SK-N-SH (cell line): ENCODE measurements around the gene VEGFD. TPM values are rescaled to one million over a fixed set of nuclear protein-coding genes. Genes with fewer than 3 reads are reported as not detected.

Source experiments
- CTCF ChIA-PET: fragments of 300-600, 350-600 bp; formaldehyde crosslinking; extraction: SDS; loops from one replicate; lab custom pipeline; 2021; lab: Yijun Ruan, JAX
- POLR2A ChIA-PET: fragments of 350-600 bp; sonication (Branson Sonifier 250); formaldehyde crosslinking; extraction: SDS; loops from one replicate; lab custom pipeline; 2020; ENCODE audit warnings: antibody characterized with exemption, inconsistent platforms; lab: Yijun Ruan, JAX
- DNase-seq: peaks from one replicate; pipeline ENCODE4 v3.0.0; 2012
- H2AFZ ChIP-seq: fragments of 200-600 bp; sonication (generic); 2 replicates; pipeline ENCODE4 v1.8.1; 2016; ENCODE audit warnings: antibody characterized with exemption, mild to moderate bottlenecking, low read depth
- H3F3A ChIP-seq: fragments of 200-600 bp; sonication (generic); replicated peaks from 2 replicates; pipeline ENCODE3; 2016; ENCODE audit warnings: antibody characterized with exemption, mild to moderate bottlenecking; ENCODE audit not compliant: insufficient read depth
- H3K27ac ChIP-seq, 2 experiments: fragments of 200-500 bp in 1 of 2; fragments of 200-600 bp in 1 of 2; sonication (Bioruptor generic) in 1 of 2; sonication (generic), shearing (Covaris generic) in 1 of 2; 2 replicates each; pipeline versions ENCODE4 v1.5.1 to v1.6.1; 2014 to 2016; ENCODE audit warnings: low read depth in 2 of 2, inconsistent platforms in 1 of 2, low read length in 1 of 2, mild to moderate bottlenecking in 1 of 2, mixed read lengths in 1 of 2
- H3K27me3 ChIP-seq: fragments of 200-600 bp; sonication (generic), shearing (Covaris generic); 2 replicates; pipeline ENCODE4 v1.6.1; 2016; ENCODE audit warnings: mixed run types; ENCODE audit not compliant: insufficient read depth
- H3K36me3 ChIP-seq, 2 experiments: fragments of 200-500 bp in 1 of 2; fragments of 200-600 bp in 1 of 2; sonication (Bioruptor generic) in 1 of 2; sonication (generic) in 1 of 2; replicated peaks in 1 of 2; 2 replicates each; pipeline versions ENCODE3 to v1.5.1; 2014 to 2016; ENCODE audit warnings: low read length in 1 of 2, mild to moderate bottlenecking in 1 of 2; ENCODE audit not compliant: insufficient read depth in 2 of 2, control insufficient read depth in 1 of 2
- H3K4me1 ChIP-seq, 2 experiments: fragments of 200-500 bp in 1 of 2; fragments of 200-600 bp in 1 of 2; sonication (Bioruptor generic) in 1 of 2; sonication (generic), shearing (Covaris generic) in 1 of 2; 2 replicates each; pipeline versions ENCODE4 v1.5.1 to v1.6.1; 2014 to 2016; ENCODE audit warnings: low read depth in 1 of 2, low read length in 1 of 2, mixed run types in 1 of 2; ENCODE audit not compliant: insufficient read depth in 2 of 2, control insufficient read depth in 1 of 2
- H3K4me2 ChIP-seq: fragments of 200-600 bp; sonication (generic), shearing (Covaris generic); 2 replicates; pipeline ENCODE4 v1.6.1; 2017; ENCODE audit warnings: mixed run types
- H3K4me3 ChIP-seq, 2 experiments: fragments of 200-500 bp in 1 of 2; fragments of 200-600 bp in 1 of 2; sonication (Bioruptor generic) in 1 of 2; sonication (generic), shearing (Covaris generic) in 1 of 2; 2 replicates each; pipeline versions ENCODE4 v1.5.1 to v1.8.1; 2014 to 2016; ENCODE audit warnings: low read depth in 2 of 2, inconsistent platforms in 1 of 2, low read length in 1 of 2, mild to moderate bottlenecking in 1 of 2, mixed read lengths in 1 of 2, moderate library complexity in 1 of 2
- H3K79me2 ChIP-seq: fragments of 200-600 bp; sonication (generic); 2 replicates; pipeline ENCODE4 v1.8.1; 2017; ENCODE audit warnings: mild to moderate bottlenecking; ENCODE audit not compliant: insufficient read depth
- H3K9ac ChIP-seq: fragments of 200-600 bp; sonication (generic); 2 replicates; pipeline ENCODE4 v1.6.1; 2017; ENCODE audit warnings: mixed run types
- H3K9me2 ChIP-seq: fragments of 200-600 bp; sonication (generic); 2 replicates; pipeline ENCODE4 v1.6.1; 2017; ENCODE audit warnings: mixed run types
- H3K9me3 ChIP-seq: fragments of 200-600 bp; sonication (generic); 2 replicates; pipeline ENCODE4 v1.6.1; 2017; ENCODE audit warnings: mixed run types, mild to moderate bottlenecking, moderate library complexity
- H4K20me1 ChIP-seq: fragments of 200-600 bp; sonication (generic); 2 replicates; pipeline ENCODE4 v1.6.1; 2017; ENCODE audit warnings: mild to moderate bottlenecking, mixed run types; ENCODE audit not compliant: insufficient read depth
- CHD2 ChIP-seq: fragments of 150-350 bp; IDR thresholded peaks from 2 replicates; pipeline ENCODE4 v1.6.1; 2018; ENCODE audit warnings: low read length; ENCODE audit not compliant: partially characterized antibody
- ELF1 ChIP-seq: IDR thresholded peaks from 2 replicates; pipeline ENCODE4 v1.4.0; 2012
- EP300 ChIP-seq, 2 experiments: IDR thresholded peaks; 2 replicates each; pipeline versions ENCODE4 v1.4.0 to v1.6.1; 2012; ENCODE audit warnings: borderline replicate concordance in 1 of 2, low read depth in 1 of 2, low read length in 1 of 2
- EZH2phosphoT487 ChIP-seq: fragments of 200-600 bp; sonication (generic); IDR thresholded peaks from 2 replicates; pipeline ENCODE4 v1.6.1; 2017; ENCODE audit warnings: low read depth, mixed run types, mild to moderate bottlenecking, antibody characterized with exemption, moderate library complexity, borderline replicate concordance
- FOXJ3 ChIP-seq: sonication (generic); formaldehyde crosslinking; IDR thresholded peaks from 2 replicates; pipeline ENCODE4 v1.5.1; 2020; ENCODE audit warnings: mild to moderate bottlenecking, missing genetic modification reagents
- FOXM1 ChIP-seq: IDR thresholded peaks from 2 replicates; pipeline ENCODE4 v1.4.0; 2012; ENCODE audit warnings: low read depth, mild to moderate bottlenecking
- GABPA ChIP-seq: IDR thresholded peaks from 2 replicates; pipeline ENCODE4 v1.4.0; 2012; ENCODE audit warnings: low read depth, mild to moderate bottlenecking
- JUND ChIP-seq: IDR thresholded peaks from 2 replicates; pipeline ENCODE4 v1.4.0; 2012
- MEF2A ChIP-seq: IDR thresholded peaks from 2 replicates; pipeline ENCODE4 v1.4.0; 2012; ENCODE audit warnings: low read depth, borderline replicate concordance
- MXI1 ChIP-seq: IDR thresholded peaks from 2 replicates; pipeline ENCODE4 v1.6.1; 2012; ENCODE audit warnings: mild to moderate bottlenecking, low read depth, low read length, improper control_type of control experiment
- NFIC ChIP-seq: IDR thresholded peaks from 2 replicates; pipeline ENCODE4 v1.4.0; 2012; ENCODE audit warnings: borderline replicate concordance
- NRF1 ChIP-seq: IDR thresholded peaks from 2 replicates; pipeline ENCODE4 v1.6.1; 2012; ENCODE audit warnings: low read depth, mild to moderate bottlenecking, low read length
- POLR2AphosphoS5 ChIP-seq: IDR thresholded peaks from 2 replicates; pipeline ENCODE4 v1.6.1; 2012; ENCODE audit warnings: low read depth, low read length
- RAD21 ChIP-seq: IDR thresholded peaks from 2 replicates; pipeline ENCODE4 v1.6.1; 2012; ENCODE audit warnings: mild to moderate bottlenecking, low read length
- RCOR1 ChIP-seq: fragments of 150-350 bp; IDR thresholded peaks from 2 replicates; pipeline ENCODE4 v1.6.1; 2017; ENCODE audit warnings: antibody characterized with exemption, low read length
- RFX5 ChIP-seq: IDR thresholded peaks from 2 replicates; pipeline ENCODE4 v1.6.1; 2012; ENCODE audit warnings: mild to moderate bottlenecking, improper control_type of control experiment, low read length
- RXRA ChIP-seq: IDR thresholded peaks from 2 replicates; pipeline ENCODE4 v1.4.0; 2012; ENCODE audit warnings: low read depth, mild to moderate bottlenecking, borderline replicate concordance
- SIN3A ChIP-seq: IDR thresholded peaks from 2 replicates; pipeline ENCODE4 v1.6.1; 2012; ENCODE audit warnings: low read depth, mild to moderate bottlenecking, low read length, moderate library complexity, borderline replicate concordance
- SMC3 ChIP-seq: IDR thresholded peaks from 2 replicates; pipeline ENCODE4 v1.6.1; 2012; ENCODE audit warnings: low read depth, low read length, improper control_type of control experiment
- TAF1 ChIP-seq: IDR thresholded peaks from 2 replicates; pipeline ENCODE4 v1.6.1; 2012; ENCODE audit warnings: low read depth, mild to moderate bottlenecking, low read length, moderate library complexity, borderline replicate concordance
- TCF12 ChIP-seq: IDR thresholded peaks from 2 replicates; pipeline ENCODE4 v1.4.0; 2012
- YY1 ChIP-seq: IDR thresholded peaks from 2 replicates; pipeline ENCODE4 v1.4.0; 2012; ENCODE audit warnings: low read depth, mild to moderate bottlenecking
- WGBS: methylation state at CpG from one replicate; pipeline ENCODE4 v1.1.6; 2017; ENCODE audit warnings: low lambda C conversion rate; 5-methylcytosine and 5-hydroxymethylcytosine counted together
- polyA plus RNA-seq, 3 experiments: library from polyadenylated mRNA; depleted of rRNA; stranded (reverse); fragments of >200 nt; gene quantifications; 2 replicates each; pipeline ENCODE4 v1.2.3, GENCODE V29; 2012
- TF ChIP-seq, protein P1 (sequence below): fragments of 150-350 bp; IDR thresholded peaks from 2 replicates; pipeline ENCODE4 v1.6.1; 2016; ENCODE audit warnings: mild to moderate bottlenecking, low read depth, low read length
- TF ChIP-seq, protein P2 (sequence below): IDR thresholded peaks from 2 replicates; pipeline ENCODE4 v1.4.0; 2012; ENCODE audit warnings: low read depth
- TF ChIP-seq, protein P3 (sequence below): IDR thresholded peaks from 2 replicates; pipeline ENCODE4; 2012
- TF ChIP-seq, protein P4 (sequence below): fragments of 150-350 bp; IDR thresholded peaks from 2 replicates; pipeline ENCODE4 v1.6.1; 2017; ENCODE audit warnings: antibody characterized with exemption, low read length, low read depth, borderline replicate concordance
- TF ChIP-seq, protein P5 (sequence below): IDR thresholded peaks from 2 replicates; pipeline ENCODE4 v1.4.0; 2012; ENCODE audit warnings: low read depth, borderline replicate concordance
- TF ChIP-seq, protein P6 (sequence below): fragments of 200-600 bp; sonication (generic); IDR thresholded peaks from 2 replicates; pipeline ENCODE4 v1.6.1; 2017; ENCODE audit warnings: antibody characterized with exemption, mild to moderate bottlenecking, moderate library complexity

The VEGFD gene
- polyA plus RNA-seq, 1 of the 3 experiments (the other 2 are of a cell fraction), result 5.3 TPM

DNA sequence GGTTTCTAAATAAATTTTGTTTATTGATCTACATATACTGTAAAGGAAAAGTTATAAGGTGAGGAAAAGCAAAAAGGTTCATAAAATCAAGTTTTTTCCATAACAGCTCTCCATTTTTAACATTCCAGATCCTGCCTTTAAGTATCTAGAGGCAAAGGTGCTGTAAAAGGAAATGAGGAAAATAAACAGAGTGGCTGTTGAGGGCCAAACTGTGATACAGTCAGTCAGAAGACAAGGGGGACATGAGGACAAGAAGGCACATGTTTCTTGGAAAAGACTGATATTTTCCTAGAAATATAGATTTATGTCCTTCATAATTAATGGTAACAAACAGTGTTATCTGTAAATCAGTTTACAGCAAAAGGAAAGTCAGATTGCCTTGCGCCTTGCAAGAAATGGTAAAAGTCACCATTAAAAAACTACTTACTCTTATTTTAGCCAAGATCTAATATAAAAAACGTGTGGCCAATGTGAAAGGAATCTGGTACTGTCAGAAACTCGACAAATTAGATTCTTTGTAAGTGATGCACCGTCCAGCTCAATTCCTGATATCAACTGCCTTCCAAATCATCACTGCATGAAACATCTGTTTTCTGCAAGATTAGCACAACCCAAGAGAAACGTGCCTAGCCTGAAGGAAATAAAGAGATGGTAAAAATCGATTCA lies 34.0 kb upstream of the VEGFD start:
- no peak overlapping the region for H2AFZ ChIP-seq
- peak overlapping the region; percentile 59 to 99 for H3K27ac ChIP-seq
- H3K36me3 ChIP-seq, result no peaks in the 10 kb centered on the region
- no peak for DNase-seq
- H4K20me1 ChIP-seq, result no peaks in the 10 kb centered on the region
- ChIA-PET CTCF (interaction anchor here (0.7 to 2.6 kb wide), 6 partner anchors 17 to 195 kb away, joined by 3 to 18 read pairs (median 3); no protein-coding TSS in a partner anchor), POLR2A (interaction anchor here (0.6 to 1.6 kb wide), 5 partner anchors 12 to 51 kb away, joined by 3 to 14 read pairs (median 4); no protein-coding TSS in a partner anchor)
- H3F3A ChIP-seq, result peaks cover 16% of the 10 kb centered on the region
- H3K27me3 ChIP-seq, result no peaks in the 10 kb centered on the region
- H3K4me1 ChIP-seq, result peaks cover 0 to 5% of the 10 kb centered on the region in 2 experiments; a peak in 2 of 4 replicates
- H3K4me2 ChIP-seq, result peak overlapping the region; percentile 30; the same call in 1 of the 2 replicates
- no peak overlapping the region for H3K4me3 ChIP-seq
- H3K9me3 ChIP-seq, result no peaks in the 10 kb centered on the region
- no peaks in the 10 kb centered on the region for H3K9me2 ChIP-seq
- H3K79me2 ChIP-seq, result no peaks in the 10 kb centered on the region
- H3K9ac ChIP-seq, result no peak overlapping the region
- WGBS, result 8% methylated on average over 6 of the region's 6 CpGs
- TF ChIP-seq MEF2A (peak; percentile 45; the same call in 1 of the 2 replicates), MXI1 (peak; percentile 38; the same call in 1 of the 2 replicates), RCOR1 (peak; percentile 83; the same call in 1 of the 2 replicates), POLR2AphosphoS5 (peak; percentile 85), JUND (peak; percentile 82), RFX5 (no peak), EZH2phosphoT487 (no peak), FOXM1 (0 out of 2 replicates have a peak, but pooled peaks have one; percentile 52), TCF12 (peak; percentile 92), CHD2 (no peak), FOXJ3 (CRISPR knock-in tag) (peak; percentile 79; the same call in 1 of the 2 replicates), RXRA (peak; percentile 35; the same call in 1 of the 2 replicates), RAD21 (no peak; the same call in 1 of the 2 replicates), SMC3 (no peak; the same call in 1 of the 2 replicates), NRF1 (no peak), GABPA (no peak), NFIC (peak; percentile 59; the same call in 1 of the 2 replicates), YY1 (no peak), ELF1 (no peak), EP300 (IDR thresholded peaks at IDR 0.05; ENCODE audit: borderline replicate concordance in 1 of 2, low read depth in 1 of 2, low read length in 1 of 2) (peak in 1 of 2 experiments; percentile 92; a peak in 3 of 4 replicates), SIN3A (0 out of 2 replicates have a peak, but pooled peaks have one; percentile 30), TAF1 (no peak)
- TF ChIP-seq, protein P1, sequence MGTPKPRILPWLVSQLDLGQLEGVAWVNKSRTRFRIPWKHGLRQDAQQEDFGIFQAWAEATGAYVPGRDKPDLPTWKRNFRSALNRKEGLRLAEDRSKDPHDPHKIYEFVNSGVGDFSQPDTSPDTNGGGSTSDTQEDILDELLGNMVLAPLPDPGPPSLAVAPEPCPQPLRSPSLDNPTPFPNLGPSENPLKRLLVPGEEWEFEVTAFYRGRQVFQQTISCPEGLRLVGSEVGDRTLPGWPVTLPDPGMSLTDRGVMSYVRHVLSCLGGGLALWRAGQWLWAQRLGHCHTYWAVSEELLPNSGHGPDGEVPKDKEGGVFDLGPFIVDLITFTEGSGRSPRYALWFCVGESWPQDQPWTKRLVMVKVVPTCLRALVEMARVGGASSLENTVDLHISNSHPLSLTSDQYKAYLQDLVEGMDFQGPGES, result no peak
- TF ChIP-seq, protein P2, sequence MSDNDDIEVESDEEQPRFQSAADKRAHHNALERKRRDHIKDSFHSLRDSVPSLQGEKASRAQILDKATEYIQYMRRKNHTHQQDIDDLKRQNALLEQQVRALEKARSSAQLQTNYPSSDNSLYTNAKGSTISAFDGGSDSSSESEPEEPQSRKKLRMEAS, result peak; percentile 46; the same call in 1 of the 2 replicates
- TF ChIP-seq, protein P3, sequence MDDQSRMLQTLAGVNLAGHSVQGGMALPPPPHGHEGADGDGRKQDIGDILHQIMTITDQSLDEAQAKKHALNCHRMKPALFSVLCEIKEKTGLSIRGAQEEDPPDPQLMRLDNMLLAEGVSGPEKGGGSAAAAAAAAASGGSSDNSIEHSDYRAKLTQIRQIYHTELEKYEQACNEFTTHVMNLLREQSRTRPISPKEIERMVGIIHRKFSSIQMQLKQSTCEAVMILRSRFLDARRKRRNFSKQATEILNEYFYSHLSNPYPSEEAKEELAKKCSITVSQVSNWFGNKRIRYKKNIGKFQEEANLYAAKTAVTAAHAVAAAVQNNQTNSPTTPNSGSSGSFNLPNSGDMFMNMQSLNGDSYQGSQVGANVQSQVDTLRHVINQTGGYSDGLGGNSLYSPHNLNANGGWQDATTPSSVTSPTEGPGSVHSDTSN, result peak; percentile 91
- TF ChIP-seq, protein P4, sequence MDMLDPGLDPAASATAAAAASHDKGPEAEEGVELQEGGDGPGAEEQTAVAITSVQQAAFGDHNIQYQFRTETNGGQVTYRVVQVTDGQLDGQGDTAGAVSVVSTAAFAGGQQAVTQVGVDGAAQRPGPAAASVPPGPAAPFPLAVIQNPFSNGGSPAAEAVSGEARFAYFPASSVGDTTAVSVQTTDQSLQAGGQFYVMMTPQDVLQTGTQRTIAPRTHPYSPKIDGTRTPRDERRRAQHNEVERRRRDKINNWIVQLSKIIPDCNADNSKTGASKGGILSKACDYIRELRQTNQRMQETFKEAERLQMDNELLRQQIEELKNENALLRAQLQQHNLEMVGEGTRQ, result no peak
- TF ChIP-seq, protein P5, sequence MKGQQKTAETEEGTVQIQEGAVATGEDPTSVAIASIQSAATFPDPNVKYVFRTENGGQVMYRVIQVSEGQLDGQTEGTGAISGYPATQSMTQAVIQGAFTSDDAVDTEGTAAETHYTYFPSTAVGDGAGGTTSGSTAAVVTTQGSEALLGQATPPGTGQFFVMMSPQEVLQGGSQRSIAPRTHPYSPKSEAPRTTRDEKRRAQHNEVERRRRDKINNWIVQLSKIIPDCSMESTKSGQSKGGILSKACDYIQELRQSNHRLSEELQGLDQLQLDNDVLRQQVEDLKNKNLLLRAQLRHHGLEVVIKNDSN, result no peak
- TF ChIP-seq, protein P6, sequence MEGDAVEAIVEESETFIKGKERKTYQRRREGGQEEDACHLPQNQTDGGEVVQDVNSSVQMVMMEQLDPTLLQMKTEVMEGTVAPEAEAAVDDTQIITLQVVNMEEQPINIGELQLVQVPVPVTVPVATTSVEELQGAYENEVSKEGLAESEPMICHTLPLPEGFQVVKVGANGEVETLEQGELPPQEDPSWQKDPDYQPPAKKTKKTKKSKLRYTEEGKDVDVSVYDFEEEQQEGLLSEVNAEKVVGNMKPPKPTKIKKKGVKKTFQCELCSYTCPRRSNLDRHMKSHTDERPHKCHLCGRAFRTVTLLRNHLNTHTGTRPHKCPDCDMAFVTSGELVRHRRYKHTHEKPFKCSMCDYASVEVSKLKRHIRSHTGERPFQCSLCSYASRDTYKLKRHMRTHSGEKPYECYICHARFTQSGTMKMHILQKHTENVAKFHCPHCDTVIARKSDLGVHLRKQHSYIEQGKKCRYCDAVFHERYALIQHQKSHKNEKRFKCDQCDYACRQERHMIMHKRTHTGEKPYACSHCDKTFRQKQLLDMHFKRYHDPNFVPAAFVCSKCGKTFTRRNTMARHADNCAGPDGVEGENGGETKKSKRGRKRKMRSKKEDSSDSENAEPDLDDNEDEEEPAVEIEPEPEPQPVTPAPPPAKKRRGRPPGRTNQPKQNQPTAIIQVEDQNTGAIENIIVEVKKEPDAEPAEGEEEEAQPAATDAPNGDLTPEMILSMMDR, result no peak
